ENCODE data around the gene NSMF. TPM values are rescaled to one million over a fixed set of nuclear protein-coding genes. Genes with fewer than 3 reads are reported as not detected.

Gene NSMF
- total RNA-seq, 2 experiments from 2014 or later = 57.6 to 60.3 TPM

- Mint-ChIP-seq H3K36me3 (ENCODE audit: low read depth) (no peaks in the 10 kb centered on the region), H3K4me1 (peaks cover 9% of the 10 kb centered on the region), H3K27me3 (peaks cover 3% of the 10 kb centered on the region), H3K9me3 (no peaks in the 10 kb centered on the region), H3K4me3 (no peak overlapping the region), H3K27ac (no peak overlapping the region)
- ChIA-PET POLR2A (no interaction called here), CTCF (interaction anchor here (0.8 kb wide), 1 partner anchor 16 kb away, joined by 4 read pairs; the partner anchor contains the start of genes EXD3 and NOXA1)
- DNase-seq = no peak
Observed at GRCh38 chr9:137407590-137408300, 51.4 kb downstream of the NSMF start.

- Mint-ChIP-seq H3K36me3 (ENCODE audit: low read depth) (peaks cover 5% of the 10 kb centered on the region), H3K4me1 (peaks cover 6% of the 10 kb centered on the region), H3K27me3 (peaks cover 3% of the 10 kb centered on the region), H3K4me3 (no peak overlapping the region), H3K9me3 (no peaks in the 10 kb centered on the region), H3K27ac (no peak overlapping the region)
- POLR2A ChIA-PET = no interaction called here
- peak; percentile 65 for DNase-seq
- CTCF ChIA-PET = no interaction called here
Observed at GRCh38 chr9:137406876-137407589, 52.1 kb downstream of the NSMF start.

GRCh38 chr9:137406085-137406760, 52.9 kb downstream of the NSMF start:
- Mint-ChIP-seq H3K27ac (no peak overlapping the region), H3K4me1 (peaks cover 2% of the 10 kb centered on the region), H3K36me3 (ENCODE audit: low read depth) (peaks cover 5% of the 10 kb centered on the region), H3K4me3 (no peak overlapping the region), H3K9me3 (no peaks in the 10 kb centered on the region), H3K27me3 (peaks cover 3% of the 10 kb centered on the region)
- ChIA-PET CTCF (interaction anchor here (0.6 to 1.0 kb wide), 2 partner anchors 104 to 176 kb away, joined by 3 read pairs; partner anchors contain the start of genes NRARP and SLC34A3), POLR2A (no interaction called here)
- DNase-seq = no peak

GRCh38 chr9:137405677-137406081, 53.5 kb downstream of the NSMF start:
- Mint-ChIP-seq H3K36me3 (ENCODE audit: low read depth) (peaks cover 5% of the 10 kb centered on the region), H3K4me3 (no peak overlapping the region), H3K27ac (no peak overlapping the region), H3K9me3 (no peaks in the 10 kb centered on the region), H3K27me3 (peaks cover 3% of the 10 kb centered on the region), H3K4me1 (peaks cover 2% of the 10 kb centered on the region)
- POLR2A ChIA-PET = no interaction called here
- CTCF ChIA-PET = interaction anchor here (0.6 to 1.0 kb wide), 2 partner anchors 104 to 175 kb away, joined by 3 read pairs; partner anchors contain the start of genes NRARP and SLC34A3
- DNase-seq = no peak

- Mint-ChIP-seq H3K4me3 (no peak overlapping the region), H3K27me3 (peaks cover 3% of the 10 kb centered on the region), H3K4me1 (no peaks in the 10 kb centered on the region), H3K9me3 (no peaks in the 10 kb centered on the region), H3K36me3 (ENCODE audit: low read depth) (peaks cover 5% of the 10 kb centered on the region), H3K27ac (peak overlapping the region; percentile 36)
- ChIA-PET POLR2A (no interaction called here), CTCF (no interaction called here)
- DNase-seq = no peak
Observed at GRCh38 chr9:137404961-137405567, 54.1 kb downstream of the NSMF start.

GRCh38 chr9:137403269-137403668, 55.9 kb downstream of the NSMF start:
- Mint-ChIP-seq H3K4me3 (no peak overlapping the region), H3K27ac (no peak overlapping the region), H3K4me1 (no peaks in the 10 kb centered on the region), H3K27me3 (peaks cover 3% of the 10 kb centered on the region), H3K9me3 (no peaks in the 10 kb centered on the region), H3K36me3 (ENCODE audit: low read depth) (peaks cover 5% of the 10 kb centered on the region)
- ChIA-PET POLR2A (no interaction called here), CTCF (no interaction called here)
- no peak for DNase-seq

GRCh38 chr9:137402746-137403145, 56.4 kb downstream of the NSMF start:
- ChIA-PET POLR2A (no interaction called here), CTCF (no interaction called here)
- peaks cover 5% of the 10 kb centered on the region for H3K36me3 Mint-ChIP-seq (ENCODE audit: low read depth)
- no peak overlapping the region for H3K27ac Mint-ChIP-seq
- no peak overlapping the region for H3K4me3 Mint-ChIP-seq
- H3K9me3 Mint-ChIP-seq = no peaks in the 10 kb centered on the region
- no peak for DNase-seq
- H3K4me1 Mint-ChIP-seq = peaks cover 2% of the 10 kb centered on the region
- peaks cover 3% of the 10 kb centered on the region for H3K27me3 Mint-ChIP-seq

GRCh38 chr9:137398561-137399468, 60.3 kb downstream of the NSMF start:
- POLR2A ChIA-PET = no interaction called here
- no peak for DNase-seq
- H3K9me3 Mint-ChIP-seq = no peaks in the 10 kb centered on the region
- H3K27me3 Mint-ChIP-seq = no peaks in the 10 kb centered on the region
- H3K4me3 Mint-ChIP-seq = no peak overlapping the region
- CTCF ChIA-PET = no interaction called here
- peaks cover 8% of the 10 kb centered on the region for H3K36me3 Mint-ChIP-seq (ENCODE audit: low read depth)
- no peak overlapping the region for H3K27ac Mint-ChIP-seq
- H3K4me1 Mint-ChIP-seq = peaks cover 8% of the 10 kb centered on the region

- H3K36me3 Mint-ChIP-seq (ENCODE audit: low read depth) = peaks cover 8% of the 10 kb centered on the region
- H3K4me3 Mint-ChIP-seq = no peak overlapping the region
- H3K4me1 Mint-ChIP-seq = peaks cover 8% of the 10 kb centered on the region
- no peaks in the 10 kb centered on the region for H3K9me3 Mint-ChIP-seq
- H3K27me3 Mint-ChIP-seq = no peaks in the 10 kb centered on the region
- ChIA-PET CTCF (no interaction called here), POLR2A (interaction anchor here (0.6 kb wide), 1 partner anchor 34 kb away, joined by 3 read pairs; no protein-coding TSS in a partner anchor)
- no peak for DNase-seq
- no peak overlapping the region for H3K27ac Mint-ChIP-seq
Observed at GRCh38 chr9:137397675-137398423, 61.3 kb downstream of the NSMF start.
